Measurements from ENCODE around the gene PSMC5.
"Not testable (repeated sequence)": the region's sequence is repeated elsewhere in the genome, so short reads cannot be mapped to it uniquely, and the experiment has no call there.

PSMC5 gene

DNA sequence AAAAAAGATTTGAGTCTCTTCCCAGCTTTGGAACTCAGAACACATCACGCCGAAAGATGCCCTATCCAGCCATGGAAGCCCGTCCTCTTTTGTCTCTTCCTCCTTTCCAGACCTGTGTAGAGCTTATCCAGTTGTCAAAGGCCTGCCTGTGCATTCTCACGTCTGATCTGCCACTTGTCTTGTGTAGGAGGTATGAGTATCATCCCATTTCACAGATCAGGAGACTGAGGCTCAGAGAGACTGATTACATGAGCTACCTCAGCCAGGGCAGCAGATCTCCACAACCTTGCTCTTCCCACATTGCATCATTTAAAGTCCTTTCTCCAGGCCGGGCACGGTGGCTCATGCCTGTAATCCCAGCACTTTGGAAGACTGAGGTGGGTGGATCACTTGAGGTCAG lies 47.5 kb downstream of the PSMC5 start:
- H3K9me3 ChIP-seq (ENCODE audit: insufficient read depth, low read depth, low read length); H3K4me3 ChIP-seq (ENCODE audit: low read length); H3K9ac ChIP-seq (ENCODE audit: low read depth, low read length); H3K36me3 ChIP-seq (ENCODE audit: insufficient read depth, low read length); H3K27me3 ChIP-seq (ENCODE audit: insufficient read depth, low read length); H3K27ac ChIP-seq (ENCODE audit: low read depth, low read length); H3K4me1 ChIP-seq (ENCODE audit: insufficient read depth, low read length): not testable (repeated sequence)
- 90% methylated on average over 6 of the region's 6 CpGs for WGBS

GRCh38 chr17:63878413-63878812 lies 51.2 kb downstream of the PSMC5 start:
- not testable (repeated sequence) for H3K27me3 ChIP-seq (ENCODE audit: insufficient read depth, low read length); H3K9me3 ChIP-seq (ENCODE audit: insufficient read depth, low read depth, low read length); H3K36me3 ChIP-seq (ENCODE audit: insufficient read depth, low read length); H3K4me3 ChIP-seq (ENCODE audit: low read length); H3K4me1 ChIP-seq (ENCODE audit: insufficient read depth, low read length); H3K27ac ChIP-seq (ENCODE audit: low read depth, low read length); H3K9ac ChIP-seq (ENCODE audit: low read depth, low read length)
- WGBS = 93% methylated on average over 9 of the region's 9 CpGs

DNA sequence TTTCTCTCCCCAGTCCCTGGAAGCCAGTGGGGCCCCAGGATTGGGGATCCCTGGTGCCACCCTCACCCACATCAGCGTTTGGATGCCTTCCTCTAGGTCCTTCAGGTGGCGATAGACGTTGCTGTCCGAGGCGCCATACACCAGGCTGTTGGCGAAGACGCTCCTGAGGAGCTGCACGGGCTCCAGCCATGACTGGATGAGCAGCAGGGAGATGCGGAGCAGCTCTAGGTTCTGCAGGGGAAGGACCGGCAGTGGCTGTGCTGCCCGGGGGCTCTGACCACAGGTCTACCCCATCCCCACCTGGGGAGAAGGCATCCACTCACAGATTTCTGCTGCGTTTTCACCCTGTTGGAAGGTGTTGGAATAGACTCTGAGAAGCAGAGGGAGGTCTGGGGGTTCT lies 53.5 kb downstream of the PSMC5 start:
- H3K27me3 ChIP-seq (ENCODE audit: insufficient read depth, low read length) = no peaks in the 10 kb centered on the region
- no peaks in the 10 kb centered on the region for H3K9me3 ChIP-seq (ENCODE audit: insufficient read depth, low read depth, low read length)
- H3K27ac ChIP-seq (ENCODE audit: low read depth, low read length) = no peak overlapping the region
- WGBS = 92% methylated on average over 12 of the region's 12 CpGs
- H3K9ac ChIP-seq (ENCODE audit: low read depth, low read length) = no peak overlapping the region
- peaks cover 5% of the 10 kb centered on the region; the same call in 1 of the 2 replicates for H3K4me1 ChIP-seq (ENCODE audit: insufficient read depth, low read length)
- H3K36me3 ChIP-seq (ENCODE audit: insufficient read depth, low read length) = no peaks in the 10 kb centered on the region
- no peak overlapping the region for H3K4me3 ChIP-seq (ENCODE audit: low read length)

DNA sequence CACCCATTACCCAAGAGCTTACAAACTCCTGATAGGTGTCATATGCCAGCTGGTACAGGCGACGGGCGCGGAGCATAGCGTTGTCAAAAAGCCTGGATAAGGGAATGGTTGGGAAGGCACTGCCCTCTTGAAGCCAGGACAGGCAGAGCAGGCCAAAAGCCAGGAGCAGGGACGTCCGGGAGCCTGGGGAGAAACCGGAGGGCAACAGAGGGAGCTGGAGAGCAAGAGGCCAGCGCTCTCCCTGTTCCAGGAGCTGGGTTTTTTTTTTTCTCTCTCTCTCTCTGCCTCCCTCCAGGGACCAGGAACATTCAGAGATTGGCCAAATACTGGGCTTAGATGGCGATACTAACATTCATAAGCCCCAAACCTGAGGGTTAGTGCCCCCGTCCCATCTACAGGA lies 54.1 kb downstream of the PSMC5 start:
- not testable (repeated sequence) for H3K4me3 ChIP-seq (ENCODE audit: low read length); H3K27ac ChIP-seq (ENCODE audit: low read depth, low read length); H3K9me3 ChIP-seq (ENCODE audit: insufficient read depth, low read depth, low read length); H3K27me3 ChIP-seq (ENCODE audit: insufficient read depth, low read length); H3K4me1 ChIP-seq (ENCODE audit: insufficient read depth, low read length); H3K36me3 ChIP-seq (ENCODE audit: insufficient read depth, low read length)
- peak overlapping the region; percentile 7; the same call in 1 of the 2 replicates for H3K9ac ChIP-seq (ENCODE audit: low read depth, low read length)
- WGBS = 60% methylated on average over 11 of the region's 11 CpGs
